ENCODE measurements around the gene MICALL2. TPM values are rescaled to one million over a fixed set of nuclear protein-coding genes. Genes with fewer than 3 reads are reported as not detected.

Gene MICALL2
- total RNA-seq, 1 experiment from 2014 or later, result 15.7 TPM

DNA sequence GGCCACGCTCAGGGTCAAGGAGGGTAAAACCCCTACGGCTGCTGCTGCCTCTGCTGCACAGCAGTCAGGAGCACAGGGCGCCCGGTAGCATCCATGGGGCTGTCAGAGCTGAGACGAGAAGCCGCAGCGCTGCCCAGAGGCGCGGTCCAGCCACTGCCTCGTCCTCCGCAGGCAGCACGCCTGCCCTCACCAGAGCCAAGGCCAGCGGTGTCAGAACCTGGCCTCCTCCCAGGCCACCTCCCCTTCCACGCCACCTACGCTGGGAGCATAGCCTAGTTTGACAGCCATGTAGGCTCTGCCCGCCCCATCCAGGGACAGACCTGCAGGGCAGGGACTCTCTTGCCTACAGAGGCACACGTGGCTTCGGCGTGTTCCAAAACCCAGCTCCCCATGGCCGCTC, 28.7 kb upstream of the MICALL2 start:
- Mint-ChIP-seq H3K36me3 (peaks cover 38% of the 10 kb centered on the region), H3K9me3 (no peaks in the 10 kb centered on the region), H3K4me1 (no peaks in the 10 kb centered on the region), H3K4me3 (no peak overlapping the region), H3K27me3 (ENCODE audit: low read depth) (no peaks in the 10 kb centered on the region), H3K27ac (peak overlapping the region; percentile 11; the same call in 1 of the 2 replicates)
- no peak for TF ChIP-seq NFE2L1 (CRISPR knock-in tag; IDR thresholded peaks at IDR 0.05)
- TF ChIP-seq, protein P1, sequence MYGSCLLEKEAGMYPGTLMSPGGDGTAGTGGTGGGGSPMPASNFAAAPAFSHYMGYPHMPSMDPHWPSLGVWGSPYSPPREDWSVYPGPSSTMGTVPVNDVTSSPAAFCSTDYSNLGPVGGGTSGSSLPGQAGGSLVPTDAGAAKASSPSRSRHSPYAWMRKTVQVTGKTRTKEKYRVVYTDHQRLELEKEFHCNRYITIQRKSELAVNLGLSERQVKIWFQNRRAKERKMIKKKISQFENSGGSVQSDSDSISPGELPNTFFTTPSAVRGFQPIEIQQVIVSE (CRISPR knock-in tag; IDR thresholded peaks at IDR 0.05; ENCODE audit: borderline replicate concordance), result no peak
- TF ChIP-seq, protein P2, sequence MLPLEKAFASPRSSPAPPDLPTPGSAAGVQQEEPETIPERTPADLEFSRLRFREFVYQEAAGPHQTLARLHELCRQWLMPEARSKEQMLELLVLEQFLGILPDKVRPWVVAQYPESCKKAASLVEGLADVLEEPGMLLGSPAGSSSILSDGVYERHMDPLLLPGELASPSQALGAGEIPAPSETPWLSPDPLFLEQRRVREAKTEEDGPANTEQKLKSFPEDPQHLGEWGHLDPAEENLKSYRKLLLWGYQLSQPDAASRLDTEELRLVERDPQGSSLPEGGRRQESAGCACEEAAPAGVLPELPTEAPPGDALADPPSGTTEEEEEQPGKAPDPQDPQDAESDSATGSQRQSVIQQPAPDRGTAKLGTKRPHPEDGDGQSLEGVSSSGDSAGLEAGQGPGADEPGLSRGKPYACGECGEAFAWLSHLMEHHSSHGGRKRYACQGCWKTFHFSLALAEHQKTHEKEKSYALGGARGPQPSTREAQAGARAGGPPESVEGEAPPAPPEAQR (CRISPR knock-in tag; IDR thresholded peaks at IDR 0.05), result no peak
- no peak for TF ChIP-seq MYBL2 (CRISPR knock-in tag; IDR thresholded peaks at IDR 0.05)
- CTCF ChIA-PET, result interaction anchor here (0.8 kb wide), 1 partner anchor 13 kb away, joined by 3 read pairs; no protein-coding TSS in a partner anchor
- POLR2A ChIA-PET, result no interaction called here
- ATAC-seq (no peak), DNase-seq (ENCODE audit: low spot score) (no peak)

- Mint-ChIP-seq H3K4me1 (no peaks in the 10 kb centered on the region), H3K27me3 (ENCODE audit: low read depth) (no peaks in the 10 kb centered on the region), H3K27ac (no peak overlapping the region), H3K36me3 (peaks cover 37% of the 10 kb centered on the region), H3K4me3 (no peak overlapping the region), H3K9me3 (no peaks in the 10 kb centered on the region)
- DNase-seq (ENCODE audit: low spot score) (no peak), ATAC-seq (no peak)
- ChIA-PET CTCF (interaction anchor here (0.8 kb wide), 1 partner anchor 13 kb away, joined by 3 read pairs; no protein-coding TSS in a partner anchor), POLR2A (no interaction called here)
- TF ChIP-seq TCF7 (CRISPR knock-in tag; IDR thresholded peaks at IDR 0.05; ENCODE audit: low read depth) (no peak), E2F4 (CRISPR knock-in tag; IDR thresholded peaks at IDR 0.05; ENCODE audit: borderline replicate concordance, low read depth) (no peak), ZNF317 (CRISPR knock-in tag; IDR thresholded peaks at IDR 0.05; ENCODE audit: borderline replicate concordance, low read depth) (no peak), AR (CRISPR knock-in tag; IDR thresholded peaks at IDR 0.05) (no peak), RELA (CRISPR knock-in tag; IDR thresholded peaks at IDR 0.05; ENCODE audit: borderline replicate concordance) (no peak), NFE2L1 (CRISPR knock-in tag; IDR thresholded peaks at IDR 0.05) (no peak), ETV6 (CRISPR knock-in tag; IDR thresholded peaks at IDR 0.05) (no peak), IRF2 (CRISPR knock-in tag; IDR thresholded peaks at IDR 0.05; ENCODE audit: borderline replicate concordance, low read depth) (no peak), ZNF425 (CRISPR knock-in tag; conservative IDR thresholded peaks at IDR 0.05) (no peak), CREB1 (CRISPR knock-in tag; IDR thresholded peaks at IDR 0.05) (no peak)
- TF ChIP-seq, protein P3, sequence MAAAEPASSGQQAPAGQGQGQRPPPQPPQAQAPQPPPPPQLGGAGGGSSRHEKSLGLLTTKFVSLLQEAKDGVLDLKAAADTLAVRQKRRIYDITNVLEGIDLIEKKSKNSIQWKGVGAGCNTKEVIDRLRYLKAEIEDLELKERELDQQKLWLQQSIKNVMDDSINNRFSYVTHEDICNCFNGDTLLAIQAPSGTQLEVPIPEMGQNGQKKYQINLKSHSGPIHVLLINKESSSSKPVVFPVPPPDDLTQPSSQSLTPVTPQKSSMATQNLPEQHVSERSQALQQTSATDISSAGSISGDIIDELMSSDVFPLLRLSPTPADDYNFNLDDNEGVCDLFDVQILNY (CRISPR knock-in tag; IDR thresholded peaks at IDR 0.05), result no peak
- TF ChIP-seq, protein P1 (CRISPR knock-in tag; IDR thresholded peaks at IDR 0.05; ENCODE audit: borderline replicate concordance), result no peak
These were observed 28.2 kb upstream of the MICALL2 start for GRCh38 chr7:1487466-1487865.
